ENCODE results near the gene AP4M1.

Gene AP4M1, protein sequence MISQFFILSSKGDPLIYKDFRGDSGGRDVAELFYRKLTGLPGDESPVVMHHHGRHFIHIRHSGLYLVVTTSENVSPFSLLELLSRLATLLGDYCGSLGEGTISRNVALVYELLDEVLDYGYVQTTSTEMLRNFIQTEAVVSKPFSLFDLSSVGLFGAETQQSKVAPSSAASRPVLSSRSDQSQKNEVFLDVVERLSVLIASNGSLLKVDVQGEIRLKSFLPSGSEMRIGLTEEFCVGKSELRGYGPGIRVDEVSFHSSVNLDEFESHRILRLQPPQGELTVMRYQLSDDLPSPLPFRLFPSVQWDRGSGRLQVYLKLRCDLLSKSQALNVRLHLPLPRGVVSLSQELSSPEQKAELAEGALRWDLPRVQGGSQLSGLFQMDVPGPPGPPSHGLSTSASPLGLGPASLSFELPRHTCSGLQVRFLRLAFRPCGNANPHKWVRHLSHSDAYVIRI

DNA sequence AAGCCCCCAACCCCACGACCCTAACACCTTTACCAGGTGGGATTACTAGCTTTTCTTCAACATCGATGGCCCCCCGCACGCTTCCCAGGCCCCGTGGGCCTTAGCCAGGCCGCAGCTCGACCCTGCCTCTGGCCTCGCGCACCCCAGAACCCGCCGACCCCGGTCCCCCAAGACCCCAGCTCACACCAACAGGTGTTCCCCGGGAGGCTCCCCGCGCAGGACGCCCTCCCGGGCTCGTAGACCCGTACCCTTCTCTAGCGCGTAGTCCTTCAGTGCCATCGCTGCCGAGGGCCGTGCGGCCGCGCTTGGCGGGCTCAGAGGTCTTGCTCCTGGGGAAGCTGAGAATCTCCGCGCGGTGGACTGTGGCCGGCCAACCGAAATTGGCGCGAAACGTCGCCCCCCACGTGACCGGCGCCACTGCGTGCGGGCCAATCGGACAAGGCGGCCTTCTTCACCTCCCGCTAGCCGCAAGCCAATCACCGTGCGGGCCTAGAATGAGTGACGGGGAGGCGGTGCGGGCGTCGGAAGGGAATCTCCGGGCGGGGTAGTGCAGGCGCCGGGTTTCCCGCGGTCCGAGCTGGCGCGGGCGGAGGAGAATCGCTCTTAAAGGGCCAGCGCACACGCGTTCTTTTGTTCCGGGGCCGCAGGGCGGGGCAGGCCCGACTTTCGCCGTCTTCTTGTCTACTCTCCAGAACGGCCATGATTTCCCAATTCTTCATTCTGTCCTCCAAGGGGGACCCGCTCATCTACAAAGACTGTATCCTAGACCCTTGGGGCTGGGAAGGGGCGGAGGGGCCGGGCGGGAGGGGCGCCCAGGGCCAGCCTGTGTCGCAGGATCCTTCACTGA is at the start of gene AP4M1, which contains the start of gene MCM7:
AP4M1 (plus strand) TSS at position 628 of the 847 bp plus-strand sequence; CDS start at position 700, 72 bp downstream.
MCM7 (minus strand) TSS at position 382 of the 847 bp plus-strand sequence; CDS start at position 279, 103 bp downstream.
- DNase-seq (ENCODE audit: low read depth in 2 of 2, low spot score in 1 of 2) = peak; percentile 88 to 93

DNA sequence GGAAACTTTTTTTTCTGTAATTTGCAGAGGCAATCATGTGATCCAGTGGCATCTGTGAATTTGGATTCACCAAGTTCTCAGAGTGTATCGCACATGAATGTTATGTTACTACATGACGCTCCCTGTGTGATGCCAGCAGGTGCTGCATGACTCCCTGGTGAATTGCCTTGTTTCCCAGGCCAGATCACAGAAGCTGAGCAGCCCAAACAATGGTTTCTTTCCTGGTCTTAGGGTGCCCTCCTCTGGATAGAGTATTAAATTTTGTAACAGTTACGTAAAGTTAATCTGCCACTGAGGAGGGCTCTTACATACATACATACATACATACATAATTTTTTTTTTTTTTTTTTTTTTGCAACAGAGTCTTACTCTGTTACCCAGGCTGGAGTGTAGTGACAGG is 48.2 kb upstream of the AP4M1 start:
- no peak for DNase-seq (ENCODE audit: low read depth in 2 of 2, low spot score in 1 of 2)

DNA sequence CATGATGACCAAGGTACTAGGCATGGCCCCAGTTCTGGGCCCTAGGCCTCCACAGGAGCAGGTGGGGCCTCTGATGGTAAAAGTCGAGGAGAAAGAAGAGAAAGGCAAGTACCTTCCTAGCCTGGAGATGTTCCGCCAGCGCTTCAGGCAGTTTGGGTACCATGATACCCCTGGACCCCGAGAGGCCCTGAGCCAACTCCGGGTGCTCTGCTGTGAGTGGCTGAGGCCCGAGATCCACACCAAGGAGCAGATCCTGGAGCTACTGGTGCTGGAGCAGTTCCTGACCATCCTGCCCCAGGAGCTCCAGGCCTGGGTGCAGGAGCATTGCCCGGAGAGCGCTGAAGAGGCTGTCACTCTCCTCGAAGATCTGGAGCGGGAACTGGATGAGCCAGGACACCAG is 44.4 kb upstream of the AP4M1 start:
- DNase-seq (ENCODE audit: low read depth in 2 of 2, low spot score in 1 of 2) = no peak

DNA sequence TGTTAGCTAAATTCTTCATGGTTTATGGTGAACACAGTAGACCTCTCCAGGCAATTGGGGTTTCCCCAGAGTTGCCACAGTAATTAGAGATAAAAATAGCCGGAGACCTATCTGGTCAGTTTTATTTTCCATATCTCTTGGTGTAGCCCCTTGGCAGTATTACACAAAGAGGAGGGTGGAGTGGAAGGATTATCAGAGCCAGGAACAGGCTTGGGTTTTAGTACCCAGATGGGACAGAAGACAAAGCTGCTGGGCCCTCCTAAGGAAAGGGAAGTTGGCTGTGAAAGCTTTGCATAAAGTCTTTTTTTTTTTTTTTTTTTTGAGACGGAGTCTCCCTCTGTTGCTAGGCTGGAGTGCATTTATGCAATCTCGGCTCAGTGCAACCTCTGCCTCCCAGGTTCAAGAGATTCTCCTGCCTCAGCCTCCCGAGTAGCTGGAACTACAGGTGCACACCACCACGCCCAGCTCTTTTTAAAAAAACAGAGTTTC is 42.1 kb upstream of the AP4M1 start:
- DNase-seq (ENCODE audit: low read depth in 2 of 2, low spot score in 1 of 2) = no peak

DNA sequence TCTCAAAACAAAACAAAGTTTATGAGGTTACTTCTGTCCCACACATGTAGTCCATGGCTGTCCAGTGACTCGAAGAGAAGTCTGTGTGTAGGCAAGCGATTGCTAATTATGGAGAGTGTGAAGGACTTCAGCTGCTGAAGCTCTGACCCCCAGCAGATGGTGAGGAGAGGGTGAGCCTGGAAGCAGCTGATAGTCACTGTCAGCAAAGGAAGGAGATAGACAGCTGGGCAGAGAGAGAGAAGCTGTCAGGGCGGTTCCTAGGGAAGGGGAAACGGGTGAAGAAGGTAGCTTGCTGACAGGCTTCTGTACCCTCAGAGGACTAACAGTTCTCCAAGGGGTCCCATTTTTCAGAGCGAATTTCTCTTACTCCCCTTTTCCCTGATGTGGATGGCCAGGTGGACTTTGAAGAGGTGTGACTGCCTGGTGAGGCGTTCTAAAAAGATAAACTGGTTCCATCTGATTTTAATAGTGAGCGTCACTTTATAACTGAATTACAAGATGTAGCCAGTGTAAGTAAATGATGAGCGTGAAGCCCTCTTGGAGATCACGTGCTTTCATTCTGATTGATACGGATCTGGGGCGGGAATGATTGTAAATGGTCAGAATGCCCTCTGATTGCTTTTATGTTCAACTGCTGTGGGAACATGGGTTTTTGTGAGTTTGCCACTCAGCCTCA is 39.8 kb upstream of the AP4M1 start:
- no peak for DNase-seq (ENCODE audit: low read depth in 2 of 2, low spot score in 1 of 2)

DNA sequence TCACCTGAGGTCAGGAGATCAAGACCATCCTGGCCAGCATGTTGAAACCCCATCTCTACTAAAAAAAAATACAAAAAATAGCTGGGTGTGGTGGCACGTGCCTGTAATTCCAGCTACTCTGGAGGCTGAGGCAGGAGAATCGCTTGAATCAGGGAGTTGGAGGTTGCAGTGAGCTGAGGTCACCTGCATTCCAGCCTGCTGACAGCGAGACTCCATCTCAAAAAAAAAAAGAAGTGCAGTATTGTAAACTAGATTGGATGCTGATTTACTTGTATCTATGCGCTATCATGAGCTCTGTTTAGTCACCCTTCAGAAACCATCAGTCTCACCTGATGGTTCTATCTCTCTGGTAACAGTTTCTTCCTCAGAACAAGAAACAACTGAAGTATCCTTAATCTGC is 38.1 kb upstream of the AP4M1 start:
- no peak for DNase-seq (ENCODE audit: low read depth in 2 of 2, low spot score in 1 of 2)

DNA sequence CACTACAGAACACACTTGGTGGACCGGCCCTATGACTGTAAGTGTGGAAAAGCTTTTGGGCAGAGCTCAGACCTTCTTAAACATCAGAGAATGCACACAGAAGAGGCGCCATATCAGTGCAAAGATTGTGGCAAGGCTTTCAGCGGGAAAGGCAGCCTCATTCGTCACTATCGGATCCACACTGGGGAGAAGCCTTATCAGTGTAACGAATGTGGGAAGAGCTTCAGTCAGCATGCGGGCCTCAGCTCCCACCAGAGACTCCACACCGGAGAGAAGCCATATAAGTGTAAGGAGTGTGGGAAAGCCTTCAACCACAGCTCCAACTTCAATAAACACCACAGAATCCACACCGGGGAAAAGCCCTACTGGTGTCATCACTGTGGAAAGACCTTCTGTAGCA is 37.3 kb upstream of the AP4M1 start:
- no peak for DNase-seq (ENCODE audit: low read depth in 2 of 2, low spot score in 1 of 2)

DNA sequence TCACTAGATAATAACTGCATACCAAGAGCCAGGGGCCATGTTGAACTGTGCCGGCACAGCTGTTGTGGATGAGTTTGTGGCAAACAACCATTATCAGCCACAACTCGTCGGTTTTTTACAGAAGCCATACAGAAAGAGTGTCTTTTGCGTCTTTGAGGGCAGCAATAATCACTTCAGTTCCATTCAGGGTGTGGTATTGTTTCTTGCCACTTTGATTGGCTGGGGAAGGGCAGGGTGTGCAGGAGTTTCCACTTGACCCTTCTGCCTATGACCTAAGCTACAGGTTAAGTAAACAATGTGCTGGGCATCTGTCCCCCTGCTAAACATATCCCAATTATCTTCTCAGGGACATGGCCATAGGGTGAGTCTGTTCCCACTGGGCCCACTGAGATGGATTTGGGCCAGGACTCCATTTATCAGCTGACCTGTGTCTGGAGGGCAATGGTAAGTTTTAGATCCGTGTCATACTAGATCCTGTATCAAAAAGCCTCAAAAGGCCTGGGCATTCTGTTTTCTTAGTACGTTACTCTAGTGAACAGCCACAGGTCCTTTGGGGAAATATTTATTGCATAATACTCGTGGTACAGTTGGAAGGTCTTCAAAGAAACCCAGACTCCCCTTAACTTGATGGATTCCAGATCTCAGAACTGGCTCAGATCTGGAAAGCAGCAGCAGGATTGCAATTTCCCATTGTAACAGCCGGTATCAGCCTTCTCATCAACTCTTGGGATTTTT is 35.8 kb upstream of the AP4M1 start:
- no peak for DNase-seq (ENCODE audit: low read depth in 2 of 2, low spot score in 1 of 2)

DNA sequence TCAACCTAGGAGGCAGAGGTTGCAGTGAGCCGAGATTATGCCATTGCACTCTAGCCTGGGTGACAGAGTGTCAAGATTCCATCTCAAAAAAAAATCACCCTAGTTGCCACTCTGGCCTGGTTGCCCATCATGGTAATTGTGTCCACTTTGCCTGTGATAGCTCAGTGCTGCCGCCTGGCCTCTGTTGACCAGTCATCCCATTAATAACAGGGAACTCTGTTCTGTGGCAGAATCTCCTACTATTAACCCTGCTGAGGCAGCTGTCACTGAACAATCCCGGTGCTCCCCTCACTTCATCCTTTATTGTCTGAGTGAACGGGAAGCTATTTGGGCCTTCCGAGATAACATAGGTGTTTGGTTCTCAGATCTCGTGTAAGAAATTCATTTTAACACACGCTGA is 34.5 kb upstream of the AP4M1 start:
- no peak for DNase-seq (ENCODE audit: low read depth in 2 of 2, low spot score in 1 of 2)

DNA sequence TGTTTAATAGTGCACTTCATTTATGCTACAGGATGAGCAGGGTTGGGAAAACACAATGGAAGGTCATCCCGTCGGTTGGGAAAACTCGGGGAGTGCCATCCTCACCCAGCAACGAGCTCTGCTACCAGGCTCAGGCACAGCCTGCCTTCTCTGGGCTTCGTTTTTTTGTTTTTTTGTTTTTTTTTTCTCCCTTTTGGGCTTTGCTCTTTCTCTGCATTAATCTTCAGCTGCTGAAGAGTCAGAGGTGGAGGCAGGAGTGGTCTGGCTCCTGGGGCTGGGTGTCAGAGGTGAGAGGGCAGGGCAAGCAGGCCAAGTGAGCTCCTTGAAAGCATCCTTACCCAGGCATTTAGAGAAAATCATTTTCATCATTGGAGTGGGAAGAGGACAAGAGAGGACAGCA is 31.5 kb upstream of the AP4M1 start:
- no peak for DNase-seq (ENCODE audit: low read depth in 2 of 2, low spot score in 1 of 2)

DNA sequence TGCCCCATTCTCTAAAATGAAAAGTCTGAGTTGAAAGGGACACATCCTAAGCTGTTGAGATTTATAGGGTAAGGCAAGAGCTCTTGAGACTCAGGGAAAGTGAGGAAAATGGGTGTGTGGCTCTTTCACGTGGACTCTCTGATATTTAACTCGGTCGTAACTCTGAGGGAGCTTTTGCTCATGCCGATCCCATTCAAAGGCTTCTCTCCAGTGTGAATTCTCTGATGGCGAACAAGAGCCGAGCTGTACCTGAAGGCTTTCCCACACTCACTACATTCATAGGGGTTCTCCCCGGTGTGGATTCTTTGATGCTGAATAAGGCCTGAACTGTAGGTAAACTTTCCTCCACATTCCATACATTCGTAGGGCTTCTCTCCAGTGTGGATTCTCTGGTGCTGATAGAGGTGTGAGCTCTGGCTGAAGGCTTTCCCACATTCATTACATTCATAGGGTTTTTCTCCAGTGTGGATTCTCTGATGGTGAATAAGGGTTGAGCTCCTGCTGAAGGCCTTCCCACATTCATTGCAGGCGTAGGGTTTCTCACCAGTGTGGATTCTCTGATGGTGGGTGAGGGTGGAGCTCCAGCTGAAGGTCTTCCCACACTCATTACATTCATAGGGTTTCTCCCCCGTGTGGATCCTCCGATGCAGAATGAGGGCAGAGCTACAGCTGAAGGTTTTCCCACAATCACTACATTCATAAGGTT is 30.3 kb upstream of the AP4M1 start:
- no peak for DNase-seq (ENCODE audit: low read depth in 2 of 2, low spot score in 1 of 2)

DNA sequence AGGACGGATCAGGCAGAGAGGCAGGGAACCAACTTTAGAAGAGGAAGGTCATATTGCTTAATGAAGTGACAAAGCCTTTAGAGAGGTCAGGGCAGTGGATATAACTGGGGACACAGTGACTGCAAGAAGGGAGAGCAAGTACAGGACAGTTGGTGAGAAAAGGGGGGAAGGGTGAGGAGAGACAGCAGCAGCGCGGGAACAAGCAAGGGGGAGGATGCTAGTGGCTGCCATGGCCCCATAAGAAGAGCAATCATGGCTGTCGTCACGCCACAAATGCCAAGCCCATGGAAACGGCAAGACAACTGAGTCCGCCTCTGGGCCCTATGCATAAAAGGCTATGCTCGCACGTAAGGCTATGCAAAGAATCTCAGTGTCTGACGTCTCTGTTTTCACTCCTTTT is 29.0 kb upstream of the AP4M1 start:
- DNase-seq (ENCODE audit: low read depth in 2 of 2, low spot score in 1 of 2) = no peak

DNA sequence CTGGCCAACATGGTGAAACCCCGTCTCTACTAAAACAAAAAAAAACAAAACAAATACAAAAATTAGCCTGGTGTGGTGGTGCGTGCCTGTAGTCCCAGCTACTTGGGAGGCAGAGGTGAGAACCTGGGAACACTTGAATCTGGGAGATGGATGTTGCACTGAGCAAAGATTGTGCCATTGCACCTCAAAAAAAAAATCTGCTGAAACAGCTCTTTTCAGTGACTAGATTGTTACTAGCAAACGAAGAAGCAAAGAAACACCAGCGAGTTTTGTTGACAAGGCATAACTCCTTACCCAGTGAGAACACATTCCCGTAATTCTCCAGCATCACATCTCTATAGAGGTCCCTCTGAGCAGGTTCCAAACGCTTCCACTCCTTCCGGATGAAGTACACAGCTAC is 26.6 kb upstream of the AP4M1 start:
- DNase-seq (ENCODE audit: low read depth in 2 of 2, low spot score in 1 of 2) = no peak

DNA sequence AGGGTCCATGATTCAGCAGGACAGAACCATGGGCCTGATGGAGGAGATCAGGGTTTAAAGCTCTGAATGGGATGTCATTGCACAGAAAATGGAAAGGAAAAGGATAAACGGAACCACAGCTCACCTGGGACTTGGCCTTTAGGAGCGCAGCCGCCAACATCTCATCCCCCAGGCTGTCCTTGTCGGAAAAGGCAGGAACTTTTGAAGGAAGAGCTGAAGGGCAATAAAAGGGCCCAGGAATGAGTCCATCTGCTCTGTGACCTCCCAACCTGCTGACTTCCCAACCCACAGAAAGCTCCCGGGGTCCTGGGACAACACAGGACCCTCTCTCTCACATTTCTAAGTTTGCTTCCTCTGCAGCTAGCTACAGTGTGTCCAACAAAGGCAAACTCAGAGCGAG is 26.0 kb upstream of the AP4M1 start:
- no peak for DNase-seq (ENCODE audit: low read depth in 2 of 2, low spot score in 1 of 2)

DNA sequence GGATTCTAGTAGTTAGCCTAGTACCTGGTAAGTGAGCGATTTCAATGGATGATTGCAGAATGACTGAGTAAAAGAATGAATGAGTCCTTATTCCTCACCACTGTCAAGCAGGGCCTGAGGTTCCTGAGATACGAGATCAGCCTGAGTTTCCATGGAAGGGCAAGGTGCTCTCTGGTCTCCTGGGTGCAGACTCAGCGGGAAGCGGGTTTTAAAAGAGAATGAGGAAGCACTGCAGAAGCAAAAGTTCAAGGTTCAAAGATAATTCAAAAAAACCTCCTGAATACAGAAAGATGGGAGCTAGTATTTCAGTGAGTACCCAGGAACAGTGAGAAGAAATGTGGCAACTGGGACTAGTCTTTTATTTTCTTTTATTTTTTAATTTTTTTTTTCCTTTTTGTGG is 24.2 kb upstream of the AP4M1 start:
- no peak for DNase-seq (ENCODE audit: low read depth in 2 of 2, low spot score in 1 of 2)

DNA sequence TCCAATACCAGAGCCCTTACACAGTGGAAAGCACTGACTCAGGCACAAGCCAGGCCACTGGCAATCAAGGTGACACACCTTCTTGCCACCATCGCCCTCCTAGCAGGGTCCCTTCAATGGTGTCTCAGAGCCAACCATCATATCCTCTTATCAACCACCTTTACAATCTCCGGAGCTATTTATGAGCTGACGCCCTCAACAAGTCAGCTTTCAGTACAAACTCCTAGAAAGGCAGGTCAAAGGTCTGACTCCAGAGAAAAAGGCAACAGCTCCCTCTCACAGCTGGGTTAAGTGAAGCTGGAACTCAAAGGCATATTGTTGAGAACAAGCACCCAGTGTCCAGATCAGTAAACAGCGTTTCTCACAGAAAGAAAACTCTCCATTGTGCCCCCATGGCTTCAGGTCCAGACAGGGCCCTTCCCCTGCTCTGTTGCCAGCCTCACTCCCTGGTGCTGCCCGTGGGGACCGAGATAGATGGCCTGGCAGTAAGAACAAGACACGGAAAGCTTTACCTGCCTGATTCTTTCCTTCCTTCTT is 22.4 kb upstream of the AP4M1 start:
- DNase-seq (ENCODE audit: low read depth in 2 of 2, low spot score in 1 of 2) = no peak

DNA sequence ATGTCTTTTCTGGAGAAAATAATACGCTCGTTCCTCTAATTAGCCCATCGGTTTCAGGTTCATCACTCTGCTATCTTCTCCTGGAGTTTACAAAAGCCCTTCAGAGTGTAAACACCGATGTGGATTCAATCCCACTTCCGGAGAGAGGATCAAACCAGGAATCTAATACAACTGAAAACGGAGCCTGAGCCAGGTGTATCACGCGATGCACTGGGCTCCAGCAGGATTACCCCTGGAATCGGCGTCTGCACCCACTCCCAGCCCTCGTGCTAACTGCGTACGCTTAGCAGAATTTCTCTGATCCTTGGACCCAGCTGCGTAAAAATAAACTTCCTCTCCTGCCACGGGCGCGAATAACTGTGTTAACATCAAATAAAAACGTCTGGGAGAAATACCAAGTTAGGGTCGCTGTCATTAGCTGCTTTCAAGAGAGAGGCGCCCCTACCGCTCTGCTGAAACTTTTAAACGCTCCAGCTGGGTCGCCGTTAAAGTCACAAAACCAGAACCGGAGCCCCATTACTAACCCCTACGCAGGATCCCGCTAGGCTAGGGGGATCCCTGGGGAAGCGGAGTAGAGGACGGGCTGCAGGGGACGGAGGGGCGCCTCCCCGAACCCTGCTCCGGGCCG is 20.4 kb upstream of the AP4M1 start:
- DNase-seq (ENCODE audit: low read depth in 2 of 2, low spot score in 1 of 2) = no peak

DNA sequence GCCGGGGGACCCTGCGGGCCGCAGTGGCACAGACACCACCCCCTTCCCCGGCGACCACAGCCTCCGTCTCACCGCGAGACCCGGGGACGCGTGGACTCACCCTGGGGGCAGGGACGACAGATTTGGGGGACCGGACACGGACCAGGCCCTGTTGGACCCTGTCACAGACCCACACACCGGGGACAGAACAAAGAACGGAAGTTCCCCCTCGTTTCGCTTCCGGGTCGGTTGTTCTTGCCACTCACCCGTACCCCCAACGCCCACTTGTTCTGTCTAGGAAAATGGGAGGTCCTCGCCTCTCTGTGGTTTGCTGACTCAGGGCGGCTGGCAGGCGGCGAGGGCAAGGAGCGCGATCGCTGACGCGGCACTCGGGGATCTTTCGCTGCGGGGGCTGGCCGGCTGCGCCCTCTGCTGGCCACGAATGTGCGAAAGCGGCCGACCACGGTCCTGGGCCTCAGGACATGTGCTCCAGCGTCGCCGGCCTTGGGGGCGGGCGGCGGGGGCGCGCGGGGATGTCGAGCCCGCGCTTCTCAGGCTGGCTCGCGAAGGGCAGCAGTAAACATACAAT is 19.8 kb upstream of the AP4M1 start, which contains the start of gene ZNF3:
ZNF3 (minus strand) TSS at position 189 of the 568 bp plus-strand sequence. CDS start 4,366 bp downstream, outside the sequence.
- DNase-seq (ENCODE audit: low read depth in 2 of 2, low spot score in 1 of 2) = peak; percentile 93 to 96

DNA sequence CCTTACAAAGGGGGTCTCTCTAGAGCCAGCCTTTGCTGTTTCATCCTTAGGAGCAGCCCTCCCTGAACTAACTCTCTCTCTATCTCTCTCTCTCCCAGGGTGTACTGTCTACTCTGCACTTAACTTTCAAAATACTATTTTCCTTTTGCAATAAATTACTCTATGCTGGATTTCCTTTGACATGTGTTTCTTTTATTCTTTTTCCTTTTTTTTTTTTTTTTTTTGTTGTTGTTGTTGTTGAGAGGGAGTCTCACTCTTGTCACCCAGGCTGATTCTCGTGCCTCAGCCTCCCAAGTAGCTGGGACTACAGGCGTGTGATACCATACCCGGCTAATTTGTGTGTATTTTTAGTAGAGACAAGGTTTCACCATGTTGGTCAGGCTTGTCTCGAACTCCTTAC is 18.5 kb upstream of the AP4M1 start:
- DNase-seq (ENCODE audit: low read depth in 2 of 2, low spot score in 1 of 2) = no peak
